LNCAP (cell line): ENCODE measurements around the gene WDR81.

Experiments
- TF ChIP-seq, protein P1 (sequence below): fragments of 450-650 bp; IDR thresholded peaks from 2 replicates; pipeline ENCODE4 v1.5.1; 2017; ENCODE audit warnings: mild to moderate bottlenecking

The WDR81 gene

DNA sequence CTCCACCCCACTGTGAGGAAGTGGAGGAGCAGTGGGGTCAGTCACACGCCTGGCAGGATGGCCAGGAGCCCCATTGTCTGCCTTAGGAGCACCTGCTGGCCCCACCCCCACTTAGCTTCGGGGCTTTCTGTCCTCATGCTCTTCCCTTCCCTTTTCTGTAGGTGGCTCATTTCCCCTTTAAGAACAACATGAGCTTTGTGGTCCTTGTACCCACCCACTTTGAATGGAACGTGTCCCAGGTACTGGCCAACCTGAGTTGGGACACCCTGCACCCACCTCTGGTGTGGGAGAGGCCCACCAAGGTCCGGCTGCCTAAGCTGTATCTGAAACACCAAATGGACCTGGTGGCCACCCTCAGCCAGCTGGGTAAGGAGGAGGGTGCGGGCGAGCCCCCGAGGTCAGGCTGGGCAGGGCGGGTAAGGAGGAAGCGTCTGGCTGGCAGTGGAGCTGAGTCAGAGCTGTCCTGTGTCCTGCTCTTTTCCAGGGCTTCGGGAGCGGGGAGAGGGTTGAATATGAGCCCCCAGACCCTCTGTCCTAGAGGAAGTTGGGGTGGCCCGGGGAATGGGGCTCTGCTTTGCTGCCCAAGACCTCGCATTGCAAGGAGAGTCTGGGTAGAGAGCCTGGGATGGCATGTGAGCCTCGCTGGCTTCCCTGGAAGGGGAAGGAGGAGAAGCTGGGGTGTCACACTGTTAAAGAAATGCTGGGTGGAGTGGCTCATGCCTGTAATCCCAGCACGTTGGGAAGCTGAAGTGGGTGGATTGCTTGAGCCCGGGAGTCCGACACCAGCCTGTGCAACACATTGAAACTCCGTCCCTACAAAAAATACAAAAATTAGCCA, 28.1 kb downstream of the WDR81 start:
- TF ChIP-seq, protein P1, sequence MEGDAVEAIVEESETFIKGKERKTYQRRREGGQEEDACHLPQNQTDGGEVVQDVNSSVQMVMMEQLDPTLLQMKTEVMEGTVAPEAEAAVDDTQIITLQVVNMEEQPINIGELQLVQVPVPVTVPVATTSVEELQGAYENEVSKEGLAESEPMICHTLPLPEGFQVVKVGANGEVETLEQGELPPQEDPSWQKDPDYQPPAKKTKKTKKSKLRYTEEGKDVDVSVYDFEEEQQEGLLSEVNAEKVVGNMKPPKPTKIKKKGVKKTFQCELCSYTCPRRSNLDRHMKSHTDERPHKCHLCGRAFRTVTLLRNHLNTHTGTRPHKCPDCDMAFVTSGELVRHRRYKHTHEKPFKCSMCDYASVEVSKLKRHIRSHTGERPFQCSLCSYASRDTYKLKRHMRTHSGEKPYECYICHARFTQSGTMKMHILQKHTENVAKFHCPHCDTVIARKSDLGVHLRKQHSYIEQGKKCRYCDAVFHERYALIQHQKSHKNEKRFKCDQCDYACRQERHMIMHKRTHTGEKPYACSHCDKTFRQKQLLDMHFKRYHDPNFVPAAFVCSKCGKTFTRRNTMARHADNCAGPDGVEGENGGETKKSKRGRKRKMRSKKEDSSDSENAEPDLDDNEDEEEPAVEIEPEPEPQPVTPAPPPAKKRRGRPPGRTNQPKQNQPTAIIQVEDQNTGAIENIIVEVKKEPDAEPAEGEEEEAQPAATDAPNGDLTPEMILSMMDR, result no peak

DNA sequence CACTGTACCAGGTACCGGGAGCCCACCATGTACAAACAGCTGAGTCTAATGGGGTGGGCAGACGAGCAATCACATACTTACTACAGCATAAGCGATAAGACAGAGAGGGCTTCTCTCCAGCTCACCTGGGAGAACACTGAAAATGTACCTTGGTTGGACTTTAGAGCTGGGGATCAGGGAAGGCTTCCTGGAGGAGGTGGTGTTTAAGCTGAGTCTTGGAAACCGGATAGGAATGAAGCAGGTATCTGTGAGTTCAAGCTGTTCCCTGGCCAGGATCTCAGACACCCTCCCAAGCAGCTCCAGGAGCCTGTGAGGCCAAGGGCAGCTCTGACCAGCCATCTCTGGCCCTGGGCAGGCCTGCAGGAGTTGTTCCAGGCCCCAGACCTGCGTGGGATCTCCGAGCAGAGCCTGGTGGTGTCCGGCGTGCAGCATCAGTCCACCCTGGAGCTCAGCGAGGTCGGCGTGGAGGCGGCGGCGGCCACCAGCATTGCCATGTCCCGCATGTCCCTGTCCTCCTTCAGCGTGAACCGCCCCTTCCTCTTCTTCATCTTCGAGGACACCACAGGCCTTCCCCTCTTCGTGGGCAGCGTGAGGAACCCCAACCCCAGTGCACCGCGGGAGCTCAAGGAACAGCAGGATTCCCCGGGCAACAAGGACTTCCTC, 29.4 kb downstream of the WDR81 start:
- TF ChIP-seq, protein P1, result no peak

DNA sequence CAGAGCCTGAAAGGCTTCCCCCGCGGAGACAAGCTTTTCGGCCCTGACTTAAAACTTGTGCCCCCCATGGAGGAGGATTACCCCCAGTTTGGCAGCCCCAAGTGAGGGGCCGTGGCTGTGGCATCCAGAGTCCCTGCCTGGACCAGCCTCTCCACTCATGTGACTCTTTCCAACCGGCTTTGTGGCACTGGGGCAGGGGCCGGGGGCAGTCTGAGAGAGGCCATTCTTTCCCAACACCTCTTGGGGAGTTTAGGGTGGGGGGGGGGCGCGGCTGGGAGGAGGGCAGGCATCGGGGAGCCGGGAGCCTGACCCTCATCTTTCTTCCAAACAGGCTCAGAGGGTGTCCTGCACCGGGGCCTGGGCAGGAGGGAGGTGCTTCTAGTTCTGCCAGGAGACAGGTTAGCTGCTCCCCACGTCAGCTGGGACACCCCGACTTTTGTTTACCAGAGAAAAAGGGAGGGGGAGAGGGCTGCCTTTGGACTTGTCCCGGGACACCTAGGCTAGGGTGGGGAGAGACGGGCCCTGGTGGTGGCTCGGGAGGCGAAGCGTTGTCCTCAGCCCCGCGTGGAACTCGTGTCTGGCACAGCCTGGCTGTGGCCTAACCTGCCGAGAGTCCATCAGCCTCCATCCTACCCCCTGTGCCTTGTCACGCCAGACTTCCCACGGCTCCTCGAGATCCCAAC, 30.1 kb downstream of the WDR81 start:
- TF ChIP-seq, protein P1, result no peak

DNA sequence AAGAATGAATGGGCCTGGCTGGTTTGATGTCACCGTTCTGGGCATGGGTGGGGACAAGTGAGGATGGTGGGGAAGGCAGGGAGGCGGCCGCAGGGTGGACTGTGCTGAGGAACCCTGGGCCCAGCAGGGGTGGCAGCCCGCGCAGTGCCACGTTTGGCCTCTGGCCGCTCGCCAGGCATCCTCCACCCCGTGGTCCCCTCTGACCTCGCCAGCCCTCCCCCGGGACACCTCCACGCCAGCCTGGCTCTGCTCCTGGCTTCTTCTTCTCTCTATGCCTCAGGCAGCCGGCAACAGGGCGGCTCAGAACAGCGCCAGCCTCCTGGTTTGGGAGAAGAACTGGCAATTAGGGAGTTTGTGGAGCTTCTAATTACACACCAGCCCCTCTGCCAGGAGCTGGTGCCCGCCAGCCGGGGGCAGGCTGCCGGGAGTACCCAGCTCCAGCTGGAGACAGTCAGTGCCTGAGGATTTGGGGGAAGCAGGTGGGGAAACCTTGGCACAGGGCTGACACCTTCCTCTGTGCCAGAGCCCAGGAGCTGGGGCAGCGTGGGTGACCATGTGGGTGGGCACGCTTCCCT, 30.8 kb downstream of the WDR81 start:
- TF ChIP-seq, protein P1, result no peak

DNA sequence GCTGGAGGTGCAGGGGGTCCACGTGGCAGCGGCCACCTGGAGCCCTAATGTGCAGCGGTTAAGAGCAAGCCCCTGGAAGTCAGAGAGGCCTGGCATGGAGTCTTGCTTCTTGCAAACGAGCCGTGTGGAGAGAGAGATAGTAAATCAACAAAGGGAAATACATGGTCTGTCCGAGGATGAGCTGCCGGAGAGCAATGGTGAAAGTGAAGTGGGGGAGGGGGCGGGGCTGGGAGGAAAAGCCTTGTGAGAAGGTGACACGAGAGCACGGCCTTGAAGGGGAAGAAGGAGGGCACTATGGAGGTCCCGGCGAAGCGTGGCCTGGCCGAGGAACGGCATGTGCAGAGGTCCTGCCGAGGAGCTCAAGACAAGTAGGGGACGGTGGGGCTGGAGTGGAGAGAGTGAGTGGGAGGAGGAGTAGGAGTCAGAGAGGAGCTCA, 31.3 kb downstream of the WDR81 start:
- TF ChIP-seq, protein P1, result no peak

DNA sequence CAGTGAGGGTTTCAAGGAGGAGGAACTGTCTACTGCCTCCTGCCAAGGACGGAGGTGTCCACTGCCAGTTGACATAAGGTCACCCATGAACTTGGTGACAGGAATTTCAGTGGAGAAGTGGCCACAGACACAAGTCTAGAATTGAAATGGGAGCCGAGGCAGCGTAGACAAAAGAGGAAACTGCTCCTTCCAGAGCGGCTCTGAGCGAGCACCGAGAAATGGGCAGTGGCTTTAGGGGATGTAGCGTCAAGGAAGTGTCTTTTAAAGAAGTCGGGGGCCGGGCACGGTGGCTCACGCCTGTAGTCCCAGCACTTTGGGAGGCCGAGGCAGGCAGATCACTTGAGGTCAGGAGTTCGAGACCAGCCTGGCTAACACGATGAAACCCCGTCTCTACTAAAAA, 34.3 kb downstream of the WDR81 start:
- TF ChIP-seq, protein P1, result no peak

DNA sequence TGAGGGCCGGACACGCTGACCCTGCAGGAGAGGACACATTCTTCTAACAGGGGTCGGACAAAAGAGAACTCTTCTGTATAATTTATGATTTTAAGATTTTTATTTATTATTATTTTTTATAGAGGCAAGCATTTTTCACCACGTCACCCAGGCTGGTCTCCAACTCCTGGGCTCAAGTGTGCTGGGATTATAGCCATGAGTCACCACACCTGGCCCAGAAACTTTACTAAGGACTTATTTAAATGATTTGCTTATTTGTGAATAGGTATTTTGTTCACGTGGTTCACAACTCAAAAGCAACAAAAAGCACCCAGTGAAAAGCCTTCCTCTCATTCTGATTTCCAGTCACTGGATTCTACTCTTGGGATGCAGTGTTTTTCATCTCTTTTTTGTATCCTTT, 35.0 kb downstream of the WDR81 start:
- TF ChIP-seq, protein P1, result no peak
